HG03095 (cell line): ENCODE data around the gene CDCA7L.

ENCODE experiments used
- ATAC-seq: cut with Tn5 transposase; IDR thresholded peaks from one replicate; pipeline ENCODE4 v1.9.1; 2021; ENCODE audit warnings: moderate library complexity; ENCODE audit not compliant: unreplicated experiment

Gene CDCA7L

GRCh38 chr7:21945454-21946221 lies at the start of gene CDCA7L:
TSS of gene CDCA7L (minus strand) at chr7:21945899. CDS start at chr7:21945804, 95 bp downstream.
- ATAC-seq: peak; percentile 83

- no peak for ATAC-seq
These were observed 40.4 kb upstream of the CDCA7L start for GRCh38 chr7:21986096-21986495.

- no peak for ATAC-seq
These were observed 38.3 kb upstream of the CDCA7L start for GRCh38 chr7:21984042-21984441.

DNA sequence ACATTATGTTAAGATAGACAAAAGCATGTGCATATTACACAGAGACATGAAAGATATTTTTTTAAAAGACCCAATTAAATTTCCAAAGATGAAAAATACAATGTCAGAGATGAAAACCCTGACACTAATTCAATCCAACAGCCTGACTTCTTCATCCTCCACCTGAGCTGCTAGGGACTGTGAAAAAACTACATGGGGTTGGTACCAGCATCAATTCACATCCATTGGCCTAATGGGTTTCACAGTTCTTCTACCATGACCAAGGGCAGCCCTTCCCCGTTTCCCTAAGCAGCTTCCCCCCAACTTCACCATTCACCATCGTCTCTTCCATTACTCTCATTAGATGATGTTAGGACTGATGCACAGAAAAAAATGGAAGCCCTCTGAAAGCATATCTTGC lies 37.4 kb upstream of the CDCA7L start:
- ATAC-seq: no peak

DNA sequence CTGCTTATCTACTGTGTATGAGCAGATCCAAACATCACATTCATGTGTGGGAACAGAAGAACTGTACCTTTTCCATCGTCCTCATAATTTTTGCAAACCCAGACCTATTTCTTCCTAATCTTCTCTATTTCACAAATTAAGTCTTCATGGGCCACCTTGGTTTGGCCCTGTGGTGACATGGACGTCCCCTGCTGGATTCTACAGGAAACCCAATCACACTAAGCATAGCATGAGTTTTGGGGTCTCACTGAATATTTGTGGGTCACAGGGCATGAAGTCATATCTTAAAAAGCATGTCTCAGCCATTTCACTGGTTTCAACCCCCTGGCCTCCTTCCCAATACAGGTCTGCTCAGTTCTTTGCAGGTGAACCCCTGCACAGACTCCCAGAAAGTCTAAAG lies 35.8 kb upstream of the CDCA7L start:
- no peak for ATAC-seq

- ATAC-seq: no peak
These were observed 35.3 kb upstream of the CDCA7L start for GRCh38 chr7:21980926-21981500.

DNA sequence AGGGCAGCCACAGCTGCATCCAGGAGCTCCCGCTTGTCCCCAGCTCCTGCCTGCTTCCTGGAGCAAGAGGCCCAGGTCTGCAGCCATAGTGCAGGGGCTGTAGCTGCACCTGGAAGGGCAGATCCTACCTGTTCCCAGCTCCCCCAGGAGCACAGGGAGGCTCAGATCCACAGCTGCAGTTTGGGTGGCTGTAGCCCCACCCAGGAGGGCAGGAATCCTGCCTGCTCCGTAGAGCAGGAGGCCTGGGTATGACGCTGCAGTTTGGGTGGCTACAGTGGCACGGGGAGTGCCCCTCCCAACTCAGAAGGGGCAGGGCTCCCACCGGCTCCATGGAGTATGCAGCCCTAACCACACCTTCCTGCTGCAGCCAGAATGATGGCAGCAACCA lies 26.7 kb upstream of the CDCA7L start:
- no peak for ATAC-seq

DNA sequence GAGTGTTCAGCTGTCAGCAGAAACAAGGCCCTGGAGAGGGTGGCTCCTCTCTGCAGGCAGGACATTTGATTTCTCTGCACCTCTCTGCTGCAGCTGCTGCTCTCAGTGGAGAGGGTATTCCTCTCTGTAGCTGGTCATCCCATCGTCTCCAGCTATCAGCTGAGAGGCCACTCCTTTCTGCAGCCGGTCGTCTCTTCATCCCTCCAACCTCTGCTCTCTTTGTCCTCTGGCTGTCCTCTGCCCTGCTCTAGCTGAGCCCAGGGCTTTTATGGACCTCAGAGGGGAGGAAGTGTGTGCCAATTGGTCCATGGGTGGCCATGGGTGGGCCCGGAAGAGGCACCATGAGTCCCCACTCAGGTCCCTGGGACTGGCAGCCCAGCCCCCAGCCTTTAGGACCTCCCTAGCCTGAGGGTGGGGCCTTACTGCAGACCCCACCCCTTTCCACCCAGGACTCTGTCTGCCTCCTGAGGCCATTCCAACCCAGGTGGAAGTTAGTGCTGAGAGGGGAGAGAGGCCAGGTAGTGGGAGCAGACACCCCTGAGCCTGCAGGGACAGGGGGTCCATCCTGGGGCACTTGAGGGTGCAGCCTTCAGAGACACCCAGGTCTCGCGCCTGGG lies 26.2 kb upstream of the CDCA7L start:
- no peak for ATAC-seq

- ATAC-seq: no peak
These were observed 24.1 kb upstream of the CDCA7L start for GRCh38 chr7:21969822-21970221.

- no peak for ATAC-seq
These were observed 21.9 kb upstream of the CDCA7L start for GRCh38 chr7:21967598-21968003.

DNA sequence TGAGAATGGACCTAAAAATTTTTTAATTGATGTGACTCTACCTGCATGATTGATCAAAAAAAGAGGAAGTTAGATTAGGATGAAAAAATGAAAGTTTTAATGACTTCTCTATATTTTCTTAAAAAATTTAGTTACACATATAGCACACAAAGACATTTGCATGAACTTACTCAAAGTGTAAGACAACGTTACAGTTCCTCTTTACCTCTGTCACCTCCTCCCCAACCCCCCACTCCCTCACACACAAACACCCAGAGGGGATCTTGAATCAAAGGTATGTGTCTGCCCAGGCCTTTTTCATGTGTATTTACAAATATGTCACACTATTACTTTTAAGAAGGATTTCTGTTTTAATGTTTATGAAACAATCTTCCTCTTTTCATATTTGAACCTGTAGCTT lies 20.6 kb upstream of the CDCA7L start:
- peak; percentile 90 for ATAC-seq

GRCh38 chr7:21965291-21965690 lies 19.6 kb upstream of the CDCA7L start:
- ATAC-seq: no peak

DNA sequence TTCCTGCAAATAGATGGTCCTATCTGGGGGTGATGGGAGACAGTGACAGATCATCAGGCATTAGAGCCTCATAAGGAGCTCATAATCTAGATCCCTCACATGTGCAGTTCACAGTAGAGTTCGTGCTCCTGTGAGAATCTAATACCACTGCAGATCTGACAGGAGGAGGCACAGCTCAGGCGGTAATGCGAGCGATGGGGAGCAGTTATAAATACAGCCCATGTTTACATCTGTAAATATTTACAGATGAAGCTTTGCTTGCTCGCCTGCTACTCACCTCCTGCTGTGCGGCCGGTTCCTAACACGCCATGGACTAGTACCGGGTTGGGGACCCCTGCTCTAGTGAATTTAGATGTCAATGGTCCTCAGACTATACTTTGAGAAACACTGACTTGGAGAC lies 17.0 kb upstream of the CDCA7L start:
- ATAC-seq: no peak

DNA sequence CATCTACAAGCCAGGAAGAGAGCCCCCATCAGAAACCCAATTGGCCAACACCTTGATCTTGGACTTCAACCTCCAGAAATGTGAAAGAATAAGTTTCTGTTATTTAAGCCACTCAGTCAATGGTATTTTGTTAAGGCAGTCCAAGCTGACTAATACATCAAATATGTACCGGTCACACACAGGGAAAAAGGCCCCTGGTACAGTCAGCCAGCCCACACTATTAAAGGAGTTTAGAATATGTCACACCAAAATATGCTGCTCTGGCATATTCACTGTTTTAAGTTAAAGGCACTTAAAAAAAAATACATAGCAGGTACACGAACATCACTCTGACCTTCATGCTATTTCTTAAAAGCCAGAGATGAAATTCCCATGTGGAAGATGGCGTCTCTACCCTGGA lies 15.2 kb upstream of the CDCA7L start:
- ATAC-seq: no peak

- ATAC-seq: no peak
These were observed 13.7 kb upstream of the CDCA7L start for GRCh38 chr7:21959387-21959776.

DNA sequence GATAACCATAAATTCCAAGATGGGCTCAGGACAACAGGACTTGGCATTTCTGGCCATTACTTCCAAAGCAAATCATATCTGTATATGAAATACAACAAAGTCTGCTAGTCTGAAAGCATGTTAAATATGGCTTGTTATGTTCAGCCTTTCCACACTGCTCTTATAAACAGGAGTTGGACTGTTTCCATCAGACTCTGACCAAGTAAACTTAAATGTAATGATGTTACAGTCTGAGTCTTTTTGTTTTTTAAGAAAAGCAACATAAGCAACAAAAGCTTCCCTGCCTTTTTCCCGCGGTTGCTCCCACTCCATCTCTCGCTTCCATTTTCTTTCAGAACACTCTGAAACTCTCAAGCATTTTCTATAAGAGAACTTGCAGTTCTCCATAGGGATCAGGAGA lies 8.1 kb upstream of the CDCA7L start:
- ATAC-seq: no peak

DNA sequence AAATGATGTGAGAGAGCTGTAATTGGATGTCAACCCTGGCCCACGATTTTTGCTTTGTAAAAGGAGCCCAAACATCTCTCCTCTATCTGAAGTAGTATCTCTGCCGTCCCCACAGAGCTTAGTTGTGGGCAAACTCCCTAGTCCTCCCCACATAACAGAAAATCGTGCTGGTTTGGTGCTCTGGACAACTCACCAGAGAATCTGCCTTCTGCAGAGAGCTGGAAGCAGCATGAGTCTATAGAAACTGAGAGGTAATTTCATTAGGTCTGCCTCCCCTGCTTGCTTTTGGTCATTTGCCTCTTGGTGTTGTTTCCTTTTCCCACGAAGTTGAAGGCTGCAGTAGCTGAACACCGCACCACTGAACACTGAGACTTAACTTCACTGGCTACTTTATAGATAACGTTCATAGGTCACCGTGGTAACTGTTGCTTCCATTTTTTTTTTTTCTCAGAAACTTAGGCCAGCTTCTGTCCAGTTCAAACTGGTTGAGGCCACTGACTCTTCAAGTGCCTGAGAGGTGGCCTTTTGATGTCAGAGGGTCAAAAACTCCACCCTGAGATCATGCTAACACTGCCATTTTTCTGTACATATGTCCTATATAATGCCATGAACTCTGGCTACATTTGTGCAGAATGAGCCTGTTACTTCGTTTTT lies 3.3 kb upstream of the CDCA7L start:
- no peak for ATAC-seq

DNA sequence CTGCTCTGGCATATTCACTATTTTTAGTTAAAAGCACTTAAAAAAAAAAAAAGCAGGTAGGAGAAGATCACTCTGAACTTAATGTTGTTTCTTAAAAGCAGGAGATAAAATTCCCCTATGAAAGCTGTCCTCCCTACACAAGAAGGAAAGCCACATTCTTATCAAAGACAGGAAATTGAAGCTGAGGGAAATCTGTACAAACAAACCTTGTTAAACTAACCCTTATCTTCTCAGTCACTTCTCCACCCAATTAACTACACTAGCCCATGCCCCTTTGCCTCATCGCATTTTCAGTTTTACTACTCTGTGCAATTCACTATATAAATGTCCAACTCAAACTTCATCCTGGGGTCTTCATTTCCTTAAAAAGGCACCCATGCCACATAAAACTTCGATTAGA lies 2.7 kb upstream of the CDCA7L start:
- ATAC-seq: no peak

GRCh38 chr7:21947946-21948345 lies 2.2 kb upstream of the CDCA7L start:
- no peak for ATAC-seq

DNA sequence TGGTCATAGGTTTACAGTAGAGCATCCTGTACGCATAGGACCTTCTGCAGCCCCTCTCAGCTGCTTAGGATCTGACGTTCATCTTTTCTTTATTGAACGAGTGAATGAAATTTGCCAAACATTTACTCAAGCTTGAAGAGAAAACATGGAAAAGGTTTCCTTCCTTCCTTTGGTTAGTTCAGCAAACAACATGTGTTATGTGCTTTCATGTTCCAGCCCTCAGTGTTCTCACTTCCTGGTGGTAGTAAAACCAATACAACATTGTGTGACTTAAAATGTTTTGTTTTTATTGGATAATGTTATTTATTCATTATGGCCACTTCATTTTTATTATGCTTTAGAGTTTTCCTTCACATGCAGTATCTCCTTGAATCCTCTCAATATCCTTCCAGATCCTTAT lies 1.4 kb upstream of the CDCA7L start:
- ATAC-seq: no peak

DNA sequence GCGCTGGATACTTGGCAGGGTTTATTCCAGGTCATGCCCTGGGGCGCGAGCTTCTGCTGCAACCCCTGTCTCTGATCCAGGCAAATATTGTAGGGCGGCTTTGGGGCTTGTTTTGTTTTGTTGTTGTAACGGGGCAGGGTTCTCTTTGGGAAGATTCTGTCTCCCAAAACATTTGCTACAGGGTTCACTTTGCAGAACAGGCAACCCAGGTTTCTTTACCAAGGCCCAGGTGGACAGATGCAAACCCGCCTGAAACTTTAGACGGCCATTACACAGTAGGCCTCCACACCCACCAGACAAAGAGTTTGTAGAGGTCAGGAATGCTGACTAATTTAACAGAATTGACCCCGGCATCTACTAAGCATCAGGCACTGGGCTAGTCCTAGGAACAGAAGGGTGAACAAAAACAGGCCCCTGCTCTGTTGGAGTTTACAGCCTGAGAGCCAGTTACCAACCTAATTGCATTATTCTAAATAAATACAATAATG lies 567 bp upstream of the CDCA7L start:
- ATAC-seq: no peak
